Measurements from ENCODE around the gene MACROD2. TPM values are rescaled to one million over a fixed set of nuclear protein-coding genes. Genes with fewer than 3 reads are reported as not detected.

Gene MACROD2
- total RNA-seq, 1 experiment from 2014 or later, result 1.6 TPM

GRCh38 chr20:14117768-14118167, 122.5 kb downstream of the MACROD2 start:
- no peaks in the 10 kb centered on the region for H3K23me2 ChIP-seq (ENCODE audit: insufficient read length, low read depth, low read length, poor library complexity, severe bottlenecking)
- no peak overlapping the region for H3K27ac ChIP-seq (ENCODE audit: insufficient read length, low read depth, low read length)
- TF ChIP-seq CTCF (conservative IDR thresholded peaks at IDR 0.05), result no peak
- no peak overlapping the region for H2AFZ ChIP-seq (ENCODE audit: low read length)
- no peak overlapping the region for H3K23ac ChIP-seq (ENCODE audit: insufficient read length, low read depth, low read length)
- Mint-ChIP-seq H3K4me3 (no peak overlapping the region), H3K9me3 (no peaks in the 10 kb centered on the region), H3K27ac (no peak overlapping the region), H3K36me3 (ENCODE audit: insufficient read depth in 1 of 3, low read depth in 3 of 3) (no peaks in the 10 kb centered on the region), H3K4me1 (0 out of 4 replicates have a peak, but pooled peaks cover 0 to 4% of the 10 kb centered on the region in 2 experiments), H3K27me3 (ENCODE audit: low read depth) (no peaks in the 10 kb centered on the region)
- H4K8ac ChIP-seq (replicated peaks; ENCODE audit: insufficient read length, low read depth, low read length), result no peak overlapping the region
- no peak overlapping the region for H3K14ac ChIP-seq (ENCODE audit: insufficient read depth, low read length)
- WGBS (ENCODE audit: extremely low coverage, insufficient read length, low lambda C conversion rate), result no CpG with 5 or more reads among the region's 2 CpGs
- no peak overlapping the region for H3K9ac ChIP-seq (ENCODE audit: extremely low read depth, insufficient read length, low read length)
- no peak overlapping the region for H2BK12ac ChIP-seq (ENCODE audit: insufficient read length, low read depth, low read length)
- H3K79me2 ChIP-seq (ENCODE audit: insufficient read depth, low read length), result no peaks in the 10 kb centered on the region
- H2BK5ac ChIP-seq (ENCODE audit: insufficient read length, low read length), result no peak overlapping the region
- H3K4me1 ChIP-seq (ENCODE audit: insufficient read depth, low read length), result no peaks in the 10 kb centered on the region
- H3T11ph ChIP-seq (ENCODE audit: low read length), result no peak overlapping the region
- no peaks in the 10 kb centered on the region for H3K79me1 ChIP-seq (ENCODE audit: insufficient read depth, low read depth, low read length, poor library complexity, severe bottlenecking)
- H3K9me3 ChIP-seq (ENCODE audit: control insufficient read depth, low read depth, low read length), result no peaks in the 10 kb centered on the region
- no peak overlapping the region for H3K4me2 ChIP-seq (ENCODE audit: insufficient read depth, insufficient read length, low read length)
- no peaks in the 10 kb centered on the region for H3K27me3 ChIP-seq (ENCODE audit: insufficient read depth, low read length)
- no peak overlapping the region for H2BK20ac ChIP-seq (ENCODE audit: low read depth, low read length, poor library complexity, severe bottlenecking)
- H2AK5ac ChIP-seq (ENCODE audit: insufficient read length, low read length), result no peak overlapping the region
- no peak overlapping the region for H3K56ac ChIP-seq (ENCODE audit: insufficient read length, low read depth, low read length)
- H3K4ac ChIP-seq (ENCODE audit: low read depth, low read length), result no peak overlapping the region
- H4K20me1 ChIP-seq (ENCODE audit: control insufficient read depth, insufficient read depth, insufficient read length), result no peaks in the 10 kb centered on the region
- H2BK120ac ChIP-seq (ENCODE audit: low read depth, low read length, poor library complexity, severe bottlenecking), result no peak overlapping the region
- DNase-seq, result no peak
- H4K5ac ChIP-seq (ENCODE audit: insufficient read length, low read depth, low read length), result no peak overlapping the region
- H3K18ac ChIP-seq (ENCODE audit: insufficient read length, low read depth, low read length), result no peak overlapping the region
- H4K91ac ChIP-seq (ENCODE audit: insufficient read length, low read depth, low read length), result no peak overlapping the region
- no peak overlapping the region for H2BK15ac ChIP-seq (ENCODE audit: low read depth, low read length)

All from H9 (cell line).